ENCODE measurements around the gene GCNT2.

DNA sequence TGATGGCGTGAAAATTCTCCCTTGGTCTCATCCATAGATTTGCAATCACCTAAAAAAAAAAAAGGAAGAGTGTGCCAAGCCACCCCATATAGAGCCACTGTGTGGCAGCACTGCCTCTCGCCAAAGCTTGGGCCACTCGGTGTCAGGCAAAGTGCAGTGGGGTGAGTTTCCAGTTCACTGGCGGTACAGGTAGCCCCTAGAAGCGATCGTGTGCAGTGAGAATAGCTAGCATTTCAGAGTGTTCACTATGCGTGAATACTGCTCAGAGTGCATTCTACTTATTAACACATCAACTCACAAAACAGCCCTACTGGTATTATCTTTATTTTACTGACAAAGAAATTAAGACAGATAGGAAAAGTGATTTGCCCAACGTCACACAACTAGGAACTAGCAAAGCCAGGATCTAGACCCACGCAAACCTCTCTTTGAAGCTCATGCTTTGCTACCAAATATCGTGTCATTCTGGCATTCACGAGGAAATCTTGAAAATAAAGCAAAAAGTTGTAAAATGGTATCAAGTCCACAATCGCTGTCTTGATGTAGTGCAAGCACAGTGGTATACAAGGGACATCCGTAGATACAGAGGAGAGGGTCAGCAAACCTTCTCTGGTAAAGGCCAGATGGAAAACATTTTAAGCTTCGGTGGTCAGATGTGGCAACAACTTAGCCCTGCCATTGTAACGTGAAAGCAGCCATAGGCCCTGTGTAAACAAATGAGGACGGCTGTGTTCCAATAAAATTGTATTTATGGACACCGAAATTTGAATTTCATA lies 10.4 kb upstream of the GCNT2 start:
- TF ChIP-seq YY1 (IDR thresholded peaks at IDR 0.05; ENCODE audit: insufficient read depth, insufficient read length) (no peak), ZNF274 (IDR thresholded peaks at IDR 0.05; ENCODE audit: low read depth, low read length) (no peak)
